Trophoblast cell (in vitro differentiated cells and primary cell): ENCODE results near the gene CER1.

Experiments
- DNase-seq, 2 donors: peaks; one replicate each; pipeline ENCODE4 v3.0.0-alpha.2; 2016
- H2AFZ ChIP-seq: 2 replicates; pipeline ENCODE4 v1.6.1; 2013; ENCODE audit warnings: low read length, moderate library complexity, mild to moderate bottlenecking; ENCODE audit not compliant: insufficient read depth, poor library complexity
- H2AK5ac ChIP-seq: 2 replicates; pipeline ENCODE4 v1.6.1; 2013; ENCODE audit warnings: mild to moderate bottlenecking, low read length
- H2BK120ac ChIP-seq: 2 replicates; pipeline ENCODE4 v1.6.1; 2013; ENCODE audit warnings: low read length, mild to moderate bottlenecking, moderate library complexity; ENCODE audit not compliant: insufficient read depth, poor library complexity
- H2BK12ac ChIP-seq: 2 replicates; pipeline ENCODE4 v1.6.1; 2013; ENCODE audit warnings: mild to moderate bottlenecking, low read length, moderate library complexity
- H2BK5ac ChIP-seq: 2 replicates; pipeline ENCODE4 v1.6.1; 2013; ENCODE audit warnings: low read length, low read depth, moderate library complexity, mild to moderate bottlenecking; ENCODE audit not compliant: poor library complexity
- H3K14ac ChIP-seq: 2 replicates; pipeline ENCODE4 v1.6.1; 2013; ENCODE audit warnings: mild to moderate bottlenecking, low read length
- H3K18ac ChIP-seq: 2 replicates; pipeline ENCODE4 v1.6.1; 2013; ENCODE audit warnings: mild to moderate bottlenecking, low read length
- H3K23ac ChIP-seq: 2 replicates; pipeline ENCODE4 v1.6.1; 2013; ENCODE audit warnings: low read length
- H3K27ac ChIP-seq: 2 replicates; pipeline ENCODE4 v1.5.1; 2013; ENCODE audit warnings: low read depth, mild to moderate bottlenecking, inconsistent platforms, low read length, moderate library complexity
- H3K27me3 ChIP-seq: 2 replicates; pipeline ENCODE4 v1.6.1; 2013; ENCODE audit warnings: inconsistent platforms, mild to moderate bottlenecking, low read length, moderate library complexity; ENCODE audit not compliant: insufficient read depth
- H3K36me3 ChIP-seq, 2 experiments: 1 replicate in 1 of 2; 2 replicates in 1 of 2; pipeline ENCODE4 v1.6.1; 2013; ENCODE audit warnings: low read length in 2 of 2, mild to moderate bottlenecking in 2 of 2, moderate library complexity in 1 of 2; ENCODE audit not compliant: insufficient read depth in 2 of 2, control insufficient read depth in 1 of 2
- H3K4ac ChIP-seq: 2 replicates; pipeline ENCODE4 v1.6.1; 2013; ENCODE audit warnings: low read depth, mild to moderate bottlenecking, low read length, moderate library complexity
- H3K4me1 ChIP-seq, 2 experiments: 1 replicate in 1 of 2; 2 replicates in 1 of 2; pipeline ENCODE4 v1.6.1; 2013; ENCODE audit warnings: low read length in 2 of 2, mild to moderate bottlenecking in 2 of 2, moderate library complexity in 1 of 2; ENCODE audit not compliant: insufficient read depth in 2 of 2, control insufficient read depth in 1 of 2
- H3K4me2 ChIP-seq: 2 replicates; pipeline ENCODE4 v1.6.1; 2013; ENCODE audit warnings: inconsistent platforms, mild to moderate bottlenecking, low read length, moderate library complexity
- H3K4me3 ChIP-seq: 2 replicates; pipeline ENCODE4 v1.5.1; 2013; ENCODE audit warnings: mild to moderate bottlenecking, low read depth, low read length, inconsistent platforms
- H3K79me1 ChIP-seq: one replicate; pipeline ENCODE4 v1.6.1; 2013; ENCODE audit warnings: low read length
- H3K79me2 ChIP-seq: 2 replicates; pipeline ENCODE4 v1.6.1; 2013; ENCODE audit warnings: low read length, mild to moderate bottlenecking; ENCODE audit not compliant: control insufficient read depth, insufficient read depth, poor library complexity
- H3K9ac ChIP-seq: 2 replicates; pipeline ENCODE4 v1.6.1; 2013; ENCODE audit warnings: mild to moderate bottlenecking, low read length
- H3K9me3 ChIP-seq: 2 replicates; pipeline ENCODE4 v1.6.1; 2013; ENCODE audit warnings: low read depth, mild to moderate bottlenecking, control low read depth, inconsistent platforms, low read length; ENCODE audit not compliant: insufficient read depth
- H4K12ac ChIP-seq: 2 replicates; pipeline ENCODE4 v1.6.1; 2013; ENCODE audit warnings: low read depth, mild to moderate bottlenecking, low read length, moderate library complexity
- H4K8ac ChIP-seq: 2 replicates; pipeline ENCODE4 v1.6.1; 2013; ENCODE audit warnings: low read depth, mild to moderate bottlenecking, low read length, moderate library complexity
- H4K91ac ChIP-seq: one replicate; pipeline ENCODE4 v1.6.1; 2013; ENCODE audit warnings: low read depth, mild to moderate bottlenecking, low read length, moderate library complexity
- WGBS: extraction: QIAGEN DNeasy Blood & Tissue Kit; methylation state at CpG from one replicate; pipeline ENCODE4 v1.1.7; 2013; ENCODE audit warnings: missing lambda C conversion rate; ENCODE audit not compliant: insufficient read length, insufficient coverage; ENCODE audit errors: extremely low coverage; 5-methylcytosine and 5-hydroxymethylcytosine counted together

Gene CER1

GRCh38 chr9:14752871-14753270 lies 30.3 kb upstream of the CER1 start:
- Histone ChIP-seq H2AFZ (no peak overlapping the region), H2BK120ac (no peak overlapping the region), H3K27me3 (no peaks in the 10 kb centered on the region), H3K4me1 (peaks cover 0 to 2% of the 10 kb centered on the region in 2 experiments), H3K9me3 (peaks cover 2% of the 10 kb centered on the region), H3K36me3 (peaks cover 12 to 22% of the 10 kb centered on the region in 2 experiments), H3K23ac (no peak overlapping the region), H2AK5ac (no peak overlapping the region), H2BK5ac (no peak overlapping the region), H4K12ac (no peak overlapping the region), H3K4me2 (no peak overlapping the region), H4K91ac (no peak overlapping the region), H3K4me3 (no peak overlapping the region), H4K8ac (no peak overlapping the region), H3K79me2 (no peaks in the 10 kb centered on the region), H3K9ac (no peak overlapping the region), H3K27ac (no peak overlapping the region), H3K14ac (no peak overlapping the region), H3K4ac (no peak overlapping the region), H3K18ac (no peak overlapping the region), H2BK12ac (no peak overlapping the region), H3K79me1 (peaks cover 3% of the 10 kb centered on the region)
- DNase-seq = peak in 1 of 2 donors; percentile 21
- WGBS = no CpG with 5 or more reads among the region's 1 CpG

GRCh38 chr9:14752271-14752670 lies 29.7 kb upstream of the CER1 start:
- no peak overlapping the region for H3K27ac ChIP-seq
- H3K79me2 ChIP-seq = no peaks in the 10 kb centered on the region
- no peak overlapping the region for H2AFZ ChIP-seq
- H3K9me3 ChIP-seq = peaks cover 2% of the 10 kb centered on the region
- no peak overlapping the region for H3K4me3 ChIP-seq
- no peak overlapping the region for H3K4me2 ChIP-seq
- no peak overlapping the region for H2BK5ac ChIP-seq
- no peak overlapping the region for H3K23ac ChIP-seq
- H4K12ac ChIP-seq = no peak overlapping the region
- H3K4ac ChIP-seq = no peak overlapping the region
- no peak overlapping the region for H3K9ac ChIP-seq
- no peak overlapping the region for H3K18ac ChIP-seq
- H3K27me3 ChIP-seq = no peaks in the 10 kb centered on the region
- DNase-seq = no peak
- WGBS = no CpG with 5 or more reads among the region's 1 CpG
- no peak overlapping the region for H4K8ac ChIP-seq
- H2BK12ac ChIP-seq = no peak overlapping the region
- H3K79me1 ChIP-seq = peaks cover 2% of the 10 kb centered on the region
- H2AK5ac ChIP-seq = no peak overlapping the region
- no peak overlapping the region for H2BK120ac ChIP-seq
- H4K91ac ChIP-seq = no peak overlapping the region
- peaks cover 0 to 2% of the 10 kb centered on the region in 2 experiments for H3K4me1 ChIP-seq
- H3K14ac ChIP-seq = no peak overlapping the region
- H3K36me3 ChIP-seq = peaks cover 12 to 22% of the 10 kb centered on the region in 2 experiments

GRCh38 chr9:14750821-14751220 lies 28.3 kb upstream of the CER1 start:
- H4K12ac ChIP-seq = no peak overlapping the region
- no peak overlapping the region for H2AFZ ChIP-seq
- H3K9me3 ChIP-seq = peaks cover 2% of the 10 kb centered on the region
- no peak overlapping the region for H2AK5ac ChIP-seq
- no peak overlapping the region for H4K8ac ChIP-seq
- no peak overlapping the region for H3K9ac ChIP-seq
- H3K79me2 ChIP-seq = no peaks in the 10 kb centered on the region
- no peak overlapping the region for H3K14ac ChIP-seq
- H3K4ac ChIP-seq = no peak overlapping the region
- no peak overlapping the region for H2BK5ac ChIP-seq
- H3K27ac ChIP-seq = no peak overlapping the region
- H3K23ac ChIP-seq = no peak overlapping the region
- DNase-seq = no peak
- peaks cover 2% of the 10 kb centered on the region for H3K79me1 ChIP-seq
- peaks cover 14 to 29% of the 10 kb centered on the region in 2 experiments for H3K36me3 ChIP-seq
- no peak overlapping the region for H4K91ac ChIP-seq
- H3K4me3 ChIP-seq = no peak overlapping the region
- no peaks in the 10 kb centered on the region for H3K27me3 ChIP-seq
- no peak overlapping the region for H3K18ac ChIP-seq
- no peak overlapping the region for H2BK12ac ChIP-seq
- H3K4me1 ChIP-seq = peaks cover 2 to 7% of the 10 kb centered on the region in 2 experiments
- H3K4me2 ChIP-seq = no peak overlapping the region
- no peak overlapping the region for H2BK120ac ChIP-seq

- H3K27ac ChIP-seq = no peak overlapping the region
- no peaks in the 10 kb centered on the region for H3K79me1 ChIP-seq
- H3K14ac ChIP-seq = no peak overlapping the region
- WGBS = no CpG with 5 or more reads among the region's 9 CpGs
- no peak overlapping the region for H2BK120ac ChIP-seq
- H3K36me3 ChIP-seq = peaks cover 9 to 23% of the 10 kb centered on the region in 2 experiments
- H4K12ac ChIP-seq = no peak overlapping the region
- DNase-seq = no peak
- H3K4me2 ChIP-seq = no peak overlapping the region
- H2AFZ ChIP-seq = no peak overlapping the region
- H3K9me3 ChIP-seq = peaks cover under 1% of the 10 kb centered on the region
- no peak overlapping the region for H2BK5ac ChIP-seq
- no peak overlapping the region for H3K4me3 ChIP-seq
- no peak overlapping the region for H3K4ac ChIP-seq
- H2BK12ac ChIP-seq = no peak overlapping the region
- H3K23ac ChIP-seq = no peak overlapping the region
- no peak overlapping the region for H3K9ac ChIP-seq
- H3K27me3 ChIP-seq = no peaks in the 10 kb centered on the region
- no peak overlapping the region for H4K91ac ChIP-seq
- peaks cover 2 to 7% of the 10 kb centered on the region in 2 experiments for H3K4me1 ChIP-seq
- H2AK5ac ChIP-seq = no peak overlapping the region
- H4K8ac ChIP-seq = no peak overlapping the region
- H3K18ac ChIP-seq = peak overlapping the region; percentile 51
- H3K79me2 ChIP-seq = no peaks in the 10 kb centered on the region
Measured at GRCh38 chr9:14749741-14750211, 27.2 kb upstream of the CER1 start.
